Superior temporal gyrus (tissue), 1 donor: Measurements from ENCODE around the gene JCAD.

Experiments used
- DNase-seq: peaks from one replicate; pipeline ENCODE4 v3.0.0-alpha.2; 2016; ENCODE audit errors: extremely low spot score

Gene JCAD

DNA sequence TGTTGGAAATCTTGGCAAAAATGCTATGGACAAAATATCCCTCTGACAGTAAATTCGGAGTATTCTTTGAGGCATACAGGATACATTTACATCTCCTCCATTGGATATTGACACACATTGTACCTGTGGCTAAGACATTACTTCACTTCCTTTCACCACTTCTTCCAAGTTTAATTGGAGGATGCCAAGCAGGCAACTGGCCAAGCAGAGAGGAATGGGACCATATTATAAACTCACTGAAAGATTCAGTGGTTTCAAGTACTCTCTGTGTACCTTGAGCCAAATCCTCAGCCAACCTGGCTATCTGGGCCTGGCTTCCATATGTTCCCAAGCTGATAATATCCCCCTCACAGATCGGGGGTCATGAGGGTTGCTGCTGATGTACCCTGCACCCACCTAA lies 14.7 kb upstream of the JCAD start:
- no peak for DNase-seq

DNA sequence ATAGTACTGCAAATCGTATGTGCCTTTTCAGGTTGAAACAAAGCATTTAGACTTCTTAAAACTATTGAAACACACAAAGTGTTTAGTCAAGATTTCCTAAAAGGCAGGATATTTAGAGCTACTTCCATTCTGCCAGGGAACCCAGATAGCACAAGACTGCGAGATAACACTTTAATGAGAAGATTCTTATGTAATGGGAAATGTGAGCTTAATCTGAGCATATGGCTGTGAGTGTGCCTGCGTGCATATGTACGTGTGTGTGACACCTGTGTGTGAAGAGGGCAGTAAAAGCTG lies 14.3 kb upstream of the JCAD start:
- no peak for DNase-seq

DNA sequence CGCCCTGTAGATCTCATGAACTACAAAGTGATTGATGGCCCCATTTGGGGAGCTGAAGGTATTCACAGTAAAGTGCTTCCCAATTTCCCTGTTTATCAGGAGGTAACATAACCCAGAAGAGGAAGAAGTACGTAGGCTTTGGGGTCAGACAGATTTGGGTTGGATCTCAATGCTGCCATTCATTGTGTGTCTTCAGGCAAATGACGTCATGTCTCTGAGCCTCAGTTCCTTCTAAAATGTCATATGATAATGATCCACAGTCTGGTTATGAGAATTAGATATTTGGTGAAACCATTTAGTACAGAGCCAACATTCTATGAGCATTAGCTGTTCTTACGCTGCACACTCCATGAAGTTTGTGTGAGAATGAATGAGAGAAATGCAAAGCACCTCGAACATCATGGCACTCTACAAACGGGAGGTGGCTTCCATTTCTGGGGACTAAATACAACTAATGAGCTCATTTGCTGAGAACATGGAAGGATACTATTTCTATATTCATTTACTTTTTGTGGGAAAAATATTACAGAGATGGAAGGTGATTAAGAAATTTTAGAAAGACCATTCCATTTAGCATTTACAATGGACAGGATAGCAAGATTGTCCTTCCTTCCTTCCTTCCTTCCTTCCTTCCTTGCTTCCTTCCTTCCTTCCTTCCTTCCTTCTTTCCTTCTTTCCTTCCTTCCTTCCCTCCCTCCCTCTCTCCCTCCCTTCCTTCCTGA lies 13.8 kb upstream of the JCAD start:
- no peak for DNase-seq

DNA sequence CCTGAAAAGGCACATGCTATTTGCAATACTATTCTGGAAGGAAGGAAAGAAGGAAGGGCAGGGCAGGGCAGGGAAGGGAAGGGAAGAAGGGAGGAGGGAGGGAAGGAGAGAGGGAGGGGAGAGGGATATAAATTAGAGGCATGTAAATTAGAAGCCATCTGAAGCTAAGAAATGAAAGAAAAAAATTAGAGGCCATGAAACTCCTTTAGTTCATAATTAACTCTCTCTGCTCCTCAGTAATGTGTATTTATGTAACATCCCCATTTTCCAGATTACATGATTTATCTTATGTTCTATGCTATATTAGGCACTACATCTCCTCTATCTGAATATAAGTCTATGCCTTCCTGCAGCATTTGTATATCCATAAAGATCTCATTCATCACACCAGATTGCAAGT lies 12.7 kb upstream of the JCAD start:
- no peak for DNase-seq

DNA sequence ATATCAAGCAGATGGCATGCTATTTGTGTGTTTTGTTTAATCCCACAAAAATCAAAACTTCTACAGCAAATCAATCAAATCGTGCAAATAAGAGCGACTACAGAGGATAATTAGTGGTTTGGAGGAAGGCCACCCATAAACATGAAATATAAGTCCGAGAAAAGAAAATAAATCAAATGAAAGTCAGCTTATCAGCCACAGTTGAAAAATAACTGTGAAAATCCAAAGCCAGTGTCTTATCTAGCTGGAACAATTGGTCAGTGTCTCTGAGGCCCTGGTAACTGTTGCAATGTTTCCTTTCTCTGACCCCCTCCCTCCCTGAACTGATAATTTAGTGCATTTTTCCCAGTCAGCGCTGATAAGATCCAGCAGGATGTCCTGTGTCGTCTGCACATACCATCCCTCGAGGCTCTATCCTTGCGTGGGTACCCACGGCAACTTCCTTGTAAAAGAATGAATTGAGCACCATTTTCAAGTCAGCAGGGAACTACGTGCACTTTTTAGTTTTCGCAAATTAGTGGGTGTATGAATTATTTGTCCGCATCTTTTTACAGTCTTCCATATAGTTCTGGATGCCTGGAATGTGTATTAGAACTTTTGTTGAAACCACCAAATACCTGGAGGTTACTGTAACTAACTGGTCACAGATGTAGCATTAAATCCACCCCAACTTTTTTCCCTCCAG lies 10.8 kb upstream of the JCAD start:
- DNase-seq, result no peak

DNA sequence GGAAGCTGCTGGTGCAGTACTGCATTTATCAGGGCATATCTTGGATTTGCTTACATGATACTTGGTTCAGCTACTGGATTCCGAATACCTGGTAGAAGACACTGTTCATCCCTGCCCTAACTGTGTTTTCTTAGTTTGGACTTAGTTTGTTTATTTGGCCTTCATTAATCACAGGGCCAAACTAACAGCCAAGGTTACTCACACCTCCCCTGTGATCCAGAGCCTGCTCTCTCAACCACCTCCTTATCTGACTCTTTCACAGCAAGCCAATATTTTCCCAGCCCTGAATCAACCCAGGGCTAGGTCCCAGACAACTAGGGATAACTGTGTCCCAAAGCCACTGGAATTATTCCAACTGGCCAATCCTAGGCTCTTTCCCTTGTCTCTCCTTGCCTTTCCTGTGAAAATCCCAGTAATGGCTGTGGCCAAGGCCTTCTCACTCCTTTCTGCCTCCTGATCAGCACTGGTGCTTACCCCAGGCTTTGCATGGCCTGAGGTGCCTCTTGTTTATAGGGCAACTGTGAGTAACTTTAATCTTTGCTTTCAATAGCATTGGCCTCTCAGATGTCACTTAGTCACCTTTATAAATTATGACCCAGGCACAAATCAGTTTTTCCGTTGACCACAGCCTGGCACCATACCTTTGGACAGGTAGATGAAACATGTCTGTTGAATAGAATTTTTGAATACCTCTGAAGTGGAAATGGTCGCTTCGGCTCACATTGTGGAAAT lies 9.3 kb upstream of the JCAD start:
- no peak for DNase-seq

DNA sequence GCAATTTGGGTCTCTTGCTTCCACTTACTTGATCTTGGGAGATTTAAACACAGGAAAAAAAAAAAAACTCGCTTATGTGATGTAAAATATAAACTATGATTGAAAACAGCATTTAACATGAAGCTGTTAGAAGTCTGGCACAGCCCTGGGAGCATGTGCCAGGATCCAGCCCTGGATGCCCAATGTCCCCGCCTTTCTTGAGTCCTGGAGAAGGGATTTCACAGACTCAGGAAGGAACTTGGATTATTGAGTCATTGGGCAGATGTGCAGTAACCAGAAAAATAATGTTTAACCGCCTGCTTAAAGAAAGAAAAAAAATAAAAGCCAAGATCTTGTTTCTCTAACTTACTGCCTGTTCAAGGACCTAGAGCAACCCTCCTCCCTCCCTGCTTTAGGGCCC lies 3.7 kb upstream of the JCAD start:
- no peak for DNase-seq

DNA sequence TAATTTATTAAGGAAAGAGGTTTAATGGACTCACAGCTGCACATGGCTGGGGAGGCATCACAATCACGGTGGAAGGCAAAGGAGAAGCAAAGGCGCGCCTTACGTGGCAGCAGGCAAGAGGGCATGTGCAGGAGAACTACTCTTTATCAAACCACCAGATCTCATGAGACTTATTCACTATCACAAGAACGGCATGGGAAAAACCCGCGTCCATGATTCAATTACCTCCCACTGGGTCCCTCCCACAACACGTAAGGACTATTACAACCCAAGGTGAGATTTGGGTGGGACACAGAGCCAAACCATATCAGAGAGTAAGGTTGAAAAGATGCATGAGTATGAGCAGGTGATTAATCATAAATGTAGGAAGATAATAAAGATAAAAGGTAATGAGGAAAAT lies 3.2 kb upstream of the JCAD start:
- DNase-seq, result no peak

DNA sequence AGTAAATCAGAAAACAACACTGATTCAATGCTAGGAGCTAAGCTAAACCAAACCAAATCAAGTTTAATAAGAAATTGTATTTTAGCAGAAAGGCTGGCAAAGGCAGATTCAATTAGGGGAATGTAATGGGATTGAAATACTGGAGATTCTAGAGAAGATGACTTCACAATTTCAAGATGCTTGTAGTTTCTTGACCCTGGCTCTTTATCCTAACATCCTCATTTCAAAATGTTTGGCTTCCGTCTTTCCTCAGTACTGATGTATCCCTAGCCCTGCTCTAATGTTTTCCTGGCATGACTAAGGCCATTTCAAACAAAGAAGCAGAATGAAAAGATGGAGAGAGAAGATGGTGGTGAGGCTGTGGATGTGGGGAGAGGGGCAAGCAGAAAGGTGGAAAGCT lies 2.7 kb upstream of the JCAD start:
- DNase-seq, result no peak

DNA sequence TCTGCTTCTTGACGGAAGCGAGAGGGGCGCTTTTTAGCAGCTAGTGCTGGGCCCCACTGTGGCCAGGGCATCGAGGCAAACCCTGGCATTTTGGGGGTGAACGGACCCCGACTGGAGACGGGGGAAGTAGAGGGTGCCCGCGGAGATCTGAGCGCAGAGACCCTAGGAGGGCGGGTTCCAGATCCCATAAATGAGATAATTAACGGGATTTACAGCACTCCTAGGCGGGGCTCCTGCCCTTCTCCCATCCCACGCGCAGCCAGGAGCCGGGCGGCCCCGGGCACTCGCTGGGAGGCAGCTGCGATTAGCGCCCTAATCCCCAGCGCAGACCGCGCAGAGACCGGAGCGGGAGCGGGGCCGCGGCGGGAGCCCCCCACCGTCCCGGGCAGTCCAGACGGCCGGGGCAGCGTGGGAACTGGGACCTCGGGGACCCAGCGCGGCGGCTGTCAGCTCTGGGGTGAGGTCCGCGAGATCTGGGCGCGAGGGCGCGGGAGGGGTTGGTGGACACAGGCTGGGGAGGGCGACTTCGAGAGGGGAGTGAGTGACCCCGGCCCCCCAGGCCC lies 735 bp downstream of the JCAD start:
- DNase-seq, result no peak

DNA sequence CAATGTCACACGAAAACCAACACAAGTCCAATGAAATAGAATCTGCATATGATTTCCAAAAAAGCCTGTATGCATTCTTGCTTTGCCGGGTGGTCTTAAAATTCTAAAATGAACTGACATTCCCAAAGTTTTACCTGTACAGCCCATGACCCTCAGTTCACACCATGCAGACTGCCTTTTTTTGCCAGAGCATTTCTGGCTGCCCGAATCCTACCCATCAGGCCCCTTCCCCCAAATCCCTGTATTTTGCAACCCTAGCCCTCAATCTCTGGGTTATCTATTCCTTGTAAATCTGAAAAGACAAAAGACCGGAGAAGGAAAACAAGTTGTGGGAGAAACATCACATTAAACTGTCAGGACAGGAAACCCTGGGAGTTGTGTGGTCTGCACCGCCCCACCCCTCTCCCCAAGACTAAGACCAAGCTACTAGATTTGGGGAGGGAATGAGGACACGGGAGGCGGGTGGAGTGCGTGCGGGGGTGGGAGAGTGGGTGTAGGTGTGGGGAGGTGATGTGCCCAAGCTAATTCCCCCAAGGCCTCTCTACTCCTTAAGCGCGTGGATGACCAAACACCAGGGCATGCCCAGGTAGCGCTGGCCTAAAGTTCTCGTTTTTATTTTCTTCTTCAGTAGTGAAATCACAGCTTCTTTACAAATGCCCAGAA lies 1.4 kb downstream of the JCAD start:
- DNase-seq, result no peak

DNA sequence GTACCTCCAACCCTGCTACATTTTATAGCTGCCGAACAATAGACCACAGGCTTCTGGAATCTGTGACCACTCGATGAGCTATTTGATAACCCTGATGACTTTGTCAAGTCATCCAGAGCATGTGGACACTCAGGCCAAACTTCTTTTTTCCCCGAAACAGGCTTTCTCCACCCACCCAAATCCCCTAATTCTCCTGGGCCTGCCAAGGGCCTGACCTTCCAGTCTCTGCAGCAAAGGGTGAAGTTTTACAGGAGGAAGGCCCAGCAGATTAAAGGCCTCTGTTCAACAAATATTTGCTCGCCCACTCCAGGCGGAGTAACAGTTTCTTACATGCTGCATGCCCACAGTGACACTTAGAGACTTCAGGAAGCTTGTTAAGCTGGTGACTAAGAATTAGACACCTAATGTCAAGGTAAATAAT lies 2.0 kb downstream of the JCAD start:
- DNase-seq, result no peak

DNA sequence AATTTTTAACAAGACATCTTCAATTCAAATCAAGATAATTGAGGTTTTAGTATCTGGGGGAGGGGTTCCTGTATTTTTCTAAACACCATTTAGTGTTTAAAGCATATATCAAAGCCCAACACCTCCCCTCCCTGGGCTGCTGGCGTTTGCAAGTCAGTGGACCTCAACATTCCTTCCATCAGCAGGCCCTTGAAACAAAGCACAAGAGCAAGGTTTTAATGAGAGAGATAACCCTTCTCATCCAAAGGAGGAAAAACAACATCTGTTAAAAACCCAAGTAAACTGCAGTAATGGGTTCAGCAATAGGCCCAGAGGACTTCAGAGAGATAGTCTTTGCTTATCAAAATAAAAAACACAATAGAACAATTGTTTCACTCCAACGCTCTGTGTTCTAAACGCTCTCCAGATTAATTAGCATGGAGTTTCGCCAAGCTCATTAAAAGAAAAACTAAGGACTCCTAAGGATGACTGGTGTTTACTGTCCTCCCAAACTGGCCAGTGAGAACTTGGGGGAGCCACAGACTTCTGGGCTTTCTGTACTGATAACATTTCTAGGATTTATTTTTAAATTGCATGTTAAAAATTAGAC lies 2.5 kb downstream of the JCAD start:
- DNase-seq, result no peak

DNA sequence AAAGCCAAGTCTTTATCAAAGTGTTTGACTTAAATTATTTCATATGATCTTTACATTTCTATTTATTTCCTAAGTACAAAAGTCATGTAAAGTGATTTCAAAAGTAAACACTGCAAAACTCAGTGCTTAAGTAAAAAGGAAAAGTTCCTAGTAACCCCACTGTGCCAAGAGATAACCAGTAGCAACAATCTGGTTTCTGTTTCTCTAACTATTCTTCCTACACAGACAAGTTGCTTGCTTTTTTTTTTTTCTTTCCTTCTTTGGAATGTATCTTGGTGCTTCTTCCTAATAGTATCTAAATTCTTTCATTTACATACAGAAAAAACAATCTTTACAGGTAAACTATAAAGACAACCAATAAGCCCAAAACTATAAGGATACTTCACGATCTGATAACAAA lies 3.1 kb downstream of the JCAD start:
- DNase-seq, result no peak

DNA sequence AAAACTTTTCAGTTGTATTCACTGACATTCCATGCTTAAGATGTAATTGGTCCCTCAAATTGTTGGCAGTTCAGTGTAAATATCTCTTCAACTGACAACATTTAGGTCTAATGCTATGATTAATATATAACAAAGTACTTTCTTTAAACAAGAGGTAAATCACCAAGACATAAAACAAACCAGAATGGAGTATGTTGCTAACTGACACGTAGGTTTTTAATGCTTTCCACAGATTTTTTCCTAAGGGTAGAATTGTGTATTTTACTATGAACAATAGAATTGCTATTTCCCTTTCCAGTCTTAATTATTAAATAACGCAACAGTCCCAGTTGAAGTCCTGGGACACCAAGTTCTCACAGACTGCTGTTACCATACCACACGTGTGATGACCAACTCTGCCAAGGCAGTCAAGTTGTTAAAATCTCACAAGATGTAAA lies 4.1 kb downstream of the JCAD start:
- DNase-seq, result no peak

DNA sequence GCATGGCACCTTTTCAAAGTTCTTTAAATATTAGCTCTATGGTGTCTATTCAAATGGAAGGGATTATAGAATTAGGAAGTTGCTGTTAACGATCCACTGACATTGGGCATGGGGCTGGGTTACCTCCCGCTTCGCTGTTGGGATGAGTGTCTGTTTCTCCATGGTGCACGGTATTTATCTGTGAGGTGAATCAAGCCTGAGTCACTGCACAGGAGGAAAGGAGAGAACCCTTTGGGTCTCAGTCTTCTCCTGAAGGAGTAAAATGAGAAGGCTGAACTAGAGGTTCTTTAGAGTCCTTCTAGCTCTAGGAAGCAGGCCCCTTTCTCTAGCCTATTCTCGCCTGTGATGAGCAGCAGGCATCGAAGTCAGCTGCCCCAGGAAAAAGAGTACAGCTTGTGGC lies 7.3 kb downstream of the JCAD start:
- DNase-seq, result no peak

DNA sequence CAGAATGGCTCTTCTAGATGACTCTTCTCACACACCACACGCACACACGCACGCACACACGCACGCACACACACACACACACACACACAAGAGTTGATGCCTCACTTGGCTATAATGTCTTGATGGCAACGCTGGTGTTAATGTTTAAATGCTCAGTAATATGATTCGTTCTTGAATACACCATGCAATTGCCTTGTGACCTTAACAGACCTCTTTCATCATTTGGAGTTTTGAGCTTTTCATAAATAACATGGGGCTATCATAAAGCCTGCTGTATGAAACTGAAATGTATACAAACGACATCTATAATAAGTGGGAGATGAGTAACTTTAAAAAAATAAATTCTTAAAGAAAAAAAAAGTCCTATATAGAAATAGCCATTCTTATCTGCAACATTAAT lies 8.2 kb downstream of the JCAD start:
- DNase-seq, result no peak

DNA sequence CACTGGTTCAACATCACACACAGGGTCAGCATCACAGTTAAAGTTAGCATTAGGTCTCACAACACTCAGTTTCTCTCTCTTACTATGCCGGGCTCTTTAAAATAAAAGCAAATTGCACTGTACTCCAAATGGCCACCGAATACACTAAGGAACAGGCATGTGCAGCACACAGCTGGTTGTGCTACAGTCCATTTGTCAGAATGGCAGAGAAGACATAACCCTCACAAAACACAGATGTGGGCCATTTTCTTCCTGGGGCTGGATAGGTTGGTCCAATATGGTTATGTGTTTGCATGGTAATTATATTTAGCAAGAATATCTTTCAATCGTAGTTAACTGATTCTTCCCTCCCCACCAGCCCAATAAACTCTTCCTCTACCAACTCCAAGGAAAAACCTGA lies 9.0 kb downstream of the JCAD start:
- no peak for DNase-seq

DNA sequence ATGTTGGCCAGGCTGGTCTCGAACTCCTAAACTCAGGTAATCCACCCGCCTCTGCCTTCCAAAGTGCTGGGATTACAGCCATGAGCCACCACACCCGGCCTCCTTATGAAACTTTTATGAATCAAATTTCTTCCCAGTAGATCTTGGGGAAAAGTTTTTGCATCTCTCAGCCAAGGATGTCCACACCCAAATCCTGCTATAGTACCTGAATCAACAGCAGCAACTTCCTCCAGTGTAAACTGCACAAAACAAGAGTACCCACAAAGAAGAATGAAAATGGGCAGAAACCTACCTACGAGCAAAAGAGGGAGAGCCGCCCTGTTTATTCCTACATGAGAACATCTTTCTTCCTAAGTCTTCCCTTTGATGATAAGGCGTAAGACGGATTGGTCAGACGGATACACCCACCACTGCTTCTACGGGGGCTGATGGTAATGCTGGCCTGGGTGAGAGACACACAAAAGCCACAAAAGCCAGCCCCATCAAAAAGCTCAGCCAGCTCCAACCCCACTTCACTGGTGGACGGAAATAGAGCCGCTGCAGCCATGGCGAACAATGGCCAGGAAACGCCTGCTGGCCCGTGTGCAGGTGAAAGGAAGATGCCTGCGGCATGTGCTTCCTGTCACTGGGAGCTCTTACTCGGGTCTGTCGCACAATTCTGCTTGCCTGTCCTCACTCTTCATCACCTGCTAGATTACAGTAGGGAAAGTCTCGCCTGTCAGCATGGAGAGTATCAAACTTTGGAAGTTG lies 10.4 kb downstream of the JCAD start:
- DNase-seq, result no peak

DNA sequence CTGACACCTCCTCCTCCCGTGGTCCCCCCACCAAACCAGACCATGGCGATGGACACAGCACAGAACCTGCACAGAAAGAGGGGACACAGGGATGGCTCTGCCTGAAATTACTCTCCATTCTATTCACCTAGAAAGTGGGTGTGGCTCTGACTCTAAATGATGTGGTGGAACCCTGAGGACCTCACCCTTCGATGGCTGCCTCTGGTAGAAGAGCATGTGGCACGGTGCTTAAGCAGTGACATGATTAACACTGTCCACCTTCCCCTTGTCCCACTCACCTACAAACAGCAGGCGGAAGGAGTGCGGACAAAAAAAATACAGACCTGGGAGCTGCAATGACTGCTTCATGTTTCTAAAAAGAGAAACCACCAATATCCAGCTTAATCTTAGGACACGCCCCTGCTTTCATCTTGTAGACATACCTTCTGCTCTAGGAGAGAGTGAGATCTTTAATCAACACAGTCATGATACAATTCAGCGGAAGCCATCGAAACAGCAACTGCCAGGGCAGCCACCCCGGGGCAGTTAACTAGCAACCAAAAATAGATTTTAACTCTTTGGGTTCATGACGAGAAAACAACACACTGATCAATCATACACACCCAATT lies 11.4 kb downstream of the JCAD start:
- DNase-seq, result no peak

DNA sequence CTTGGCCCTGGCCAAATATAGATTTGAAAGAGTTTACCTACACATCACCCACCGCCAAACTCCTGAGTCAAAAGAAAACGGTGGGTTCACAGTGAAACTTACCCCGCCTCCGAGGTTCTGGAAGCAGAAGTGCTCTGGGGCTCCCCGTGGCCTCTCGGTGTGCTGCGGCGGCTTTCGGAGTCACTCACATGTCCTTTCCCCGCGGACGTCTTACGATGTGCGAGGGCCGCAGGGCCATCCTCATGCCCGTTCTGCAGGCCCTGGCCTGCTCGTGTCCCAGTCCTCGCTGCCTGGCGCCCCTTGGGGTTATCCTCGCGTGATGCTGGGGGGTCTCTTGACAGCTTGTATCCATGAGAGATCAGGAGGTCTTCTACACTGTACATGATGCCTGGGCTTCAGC lies 12.0 kb downstream of the JCAD start:
- no peak for DNase-seq
